Kasumi-1 (cell line): Measurements from ENCODE around the gene MYO1G.
"Not testable (repeated sequence)": the region's sequence is repeated elsewhere in the genome, so short reads cannot be mapped to it uniquely, and the experiment has no call there.

Source experiments
- DNase-seq, 2 experiments: peaks; one replicate each; lab custom pipeline; 2025; lab: John Stamatoyannopoulos, UW

MYO1G gene

GRCh38 chr7:44978511-44979366 is at the start of gene MYO1G:
Gene MYO1G (minus strand): TSS chr7:44979015. CDS start chr7:44978961, 54 bp downstream.
- peak; percentile 100 for DNase-seq

GRCh38 chr7:45028138-45028919 is 49.5 kb upstream of the MYO1G start:
- peak in 1 of 2 experiments; percentile 35 for DNase-seq

GRCh38 chr7:45027774-45028114 is 48.9 kb upstream of the MYO1G start:
- DNase-seq: peak in 1 of 2 experiments; percentile 72

GRCh38 chr7:45026984-45027773 is 48.4 kb upstream of the MYO1G start:
- peak; percentile 99 for DNase-seq

- no peak for DNase-seq
Observed at GRCh38 chr7:45026013-45026412, 47.2 kb upstream of the MYO1G start.

GRCh38 chr7:45025473-45025872 is 46.7 kb upstream of the MYO1G start:
- DNase-seq: not testable (repeated sequence)

GRCh38 chr7:45024126-45024744 is 45.4 kb upstream of the MYO1G start:
- DNase-seq: no peak

- peak; percentile 78 for DNase-seq
Observed at GRCh38 chr7:45021604-45022296, 42.9 kb upstream of the MYO1G start.

GRCh38 chr7:45020915-45021314 is 42.1 kb upstream of the MYO1G start:
- no peak for DNase-seq

GRCh38 chr7:45017253-45017652 is 38.4 kb upstream of the MYO1G start:
- no peak for DNase-seq

- DNase-seq: no peak
Observed at GRCh38 chr7:45015313-45015712, 36.5 kb upstream of the MYO1G start.

GRCh38 chr7:45013465-45013967 is 34.7 kb upstream of the MYO1G start:
- DNase-seq: no peak

GRCh38 chr7:45007571-45008328 is 28.9 kb upstream of the MYO1G start:
- no peak for DNase-seq

GRCh38 chr7:45007106-45007505 is 28.3 kb upstream of the MYO1G start:
- DNase-seq: no peak

- DNase-seq: no peak
Observed at GRCh38 chr7:45003789-45004188, 25.0 kb upstream of the MYO1G start.

- no peak for DNase-seq
Observed at GRCh38 chr7:45001826-45002225, 23.0 kb upstream of the MYO1G start.

- DNase-seq: peak; percentile 29 to 44
Observed at GRCh38 chr7:45001138-45001694, 22.4 kb upstream of the MYO1G start.

- DNase-seq: peak in 1 of 2 experiments; percentile 50
Observed at GRCh38 chr7:45000093-45001032, 21.5 kb upstream of the MYO1G start, which contains the start of gene CCM2. Gene CCM2 (plus strand): TSS chr7:45000201. CDS start chr7:45000334, 133 bp downstream.
